GM23338 (cell line): ENCODE results near the gene TMTC4. TPM values are rescaled to one million over a fixed set of nuclear protein-coding genes. Genes with fewer than 3 reads are reported as not detected.

Experiments
- ATAC-seq: fragments of 200-7000 bp; cut with Tn5 transposase; 3 replicates; pipeline ENCODE4 v1.9.1; 2020
- DNase-seq: peaks from one replicate; pipeline ENCODE4 v3.0.0-alpha.2; 2015; ENCODE audit warnings: low spot score
- H2AFZ ChIP-seq: fragments of 200-600 bp; sonication (generic); 2 replicates; pipeline ENCODE4 v1.8.0; 2016; ENCODE audit warnings: antibody characterized with exemption, mild to moderate bottlenecking, moderate library complexity
- H3F3A ChIP-seq: fragments of 200-600 bp; sonication (generic); replicated peaks from 2 replicates; pipeline ENCODE4 v1.8.0; 2017; ENCODE audit warnings: antibody characterized with exemption, mixed run types, low read depth
- H3K27ac ChIP-seq: fragments of 200-600 bp; sonication (generic); 2 replicates; pipeline ENCODE4 v1.6.1; 2016; ENCODE audit warnings: low read depth
- H3K27me3 ChIP-seq: fragments of 200-600 bp; sonication (generic); 2 replicates; pipeline ENCODE4 v1.8.0; 2016; ENCODE audit warnings: mild to moderate bottlenecking, mixed run types, moderate library complexity; ENCODE audit not compliant: insufficient read depth
- H3K36me3 ChIP-seq: fragments of 200-600 bp; sonication (generic); 2 replicates; pipeline ENCODE4 v1.8.0; 2016; ENCODE audit warnings: mild to moderate bottlenecking; ENCODE audit not compliant: insufficient read depth
- H3K4me1 ChIP-seq: fragments of 200-600 bp; sonication (generic); 2 replicates; pipeline ENCODE4 v1.8.0; 2016; ENCODE audit warnings: mild to moderate bottlenecking, moderate library complexity; ENCODE audit not compliant: insufficient read depth
- H3K4me2 ChIP-seq: fragments of 200-600 bp; sonication (generic); 2 replicates; pipeline ENCODE4 v1.7.1; 2017; ENCODE audit warnings: mixed run types
- H3K4me3 ChIP-seq: fragments of 200-600 bp; sonication (generic); 2 replicates; pipeline ENCODE4 v1.6.1; 2016; ENCODE audit warnings: mixed run types
- H3K79me2 ChIP-seq: fragments of 200-600 bp; sonication (generic); replicated peaks from 2 replicates; pipeline ENCODE4 v1.8.0; 2017; ENCODE audit warnings: mild to moderate bottlenecking; ENCODE audit not compliant: insufficient read depth
- H3K9me2 ChIP-seq: fragments of 200-600 bp; sonication (generic); 2 replicates; pipeline ENCODE4 v1.8.0; 2017; ENCODE audit not compliant: insufficient read depth
- H4K20me1 ChIP-seq: fragments of 200-600 bp; sonication (generic); replicated peaks from 2 replicates; pipeline ENCODE4 v1.8.0; 2017; ENCODE audit warnings: mild to moderate bottlenecking; ENCODE audit not compliant: insufficient read depth
- H3K27ac Mint-ChIP-seq: 2 replicates; pipeline ENCODE4 v1.8.0; 2020; ENCODE audit warnings: inconsistent platforms, mild to moderate bottlenecking, moderate library complexity, mixed read lengths
- H3K27me3 Mint-ChIP-seq: 3 replicates; pipeline ENCODE4 v1.8.0; 2022; ENCODE audit warnings: low read depth, mild to moderate bottlenecking, moderate library complexity, mixed read lengths, inconsistent platforms; ENCODE audit not compliant: insufficient read depth, poor library complexity
- H3K36me3 Mint-ChIP-seq: 3 replicates; pipeline ENCODE4 v1.8.0; 2021; ENCODE audit warnings: low read depth, mild to moderate bottlenecking, inconsistent platforms, moderate library complexity, mixed read lengths
- H3K4me1 Mint-ChIP-seq: 3 replicates; pipeline ENCODE4 v1.8.0; 2020; ENCODE audit warnings: mild to moderate bottlenecking, inconsistent platforms, mixed read lengths
- H3K4me3 Mint-ChIP-seq: 3 replicates; pipeline ENCODE4 v1.8.0; 2021; ENCODE audit warnings: moderate library complexity, mild to moderate bottlenecking, inconsistent platforms, mixed read lengths
- H3K9me3 Mint-ChIP-seq: 3 replicates; pipeline ENCODE4 v1.8.0; 2020; ENCODE audit warnings: moderate library complexity, mild to moderate bottlenecking, inconsistent platforms, mixed read lengths
- CREB1 ChIP-seq: fragments of 250-450 bp; sonication (Bioruptor Pico); IDR thresholded peaks from 2 replicates; pipeline ENCODE4 v1.5.0; 2020; ENCODE audit warnings: low read depth, mild to moderate bottlenecking, moderate library complexity
- EZH2 ChIP-seq: fragments of 200-600 bp; sonication (generic); IDR thresholded peaks from one replicate; pipeline ENCODE4 v1.8.0; 2017; ENCODE audit warnings: antibody characterized with exemption, mild to moderate bottlenecking, low read depth; ENCODE audit not compliant: unreplicated experiment
- EZH2phosphoT487 ChIP-seq: fragments of 200-600 bp; sonication (generic); IDR thresholded peaks from one replicate; pipeline ENCODE4 v1.8.1; 2018; ENCODE audit warnings: antibody characterized with exemption; ENCODE audit not compliant: unreplicated experiment
- JUNB ChIP-seq: IDR thresholded peaks from one replicate; pipeline ENCODE4 v1.6.1; 2016; ENCODE audit warnings: antibody characterized with exemption; ENCODE audit not compliant: unreplicated experiment
- NANOG ChIP-seq: IDR thresholded peaks from 2 replicates; pipeline ENCODE4 v1.6.1; 2016; ENCODE audit warnings: antibody characterized with exemption, borderline replicate concordance
- POLR2AphosphoS5 ChIP-seq: IDR thresholded peaks from 2 replicates; pipeline ENCODE4 v1.6.1; 2016; ENCODE audit warnings: antibody characterized with exemption, low read depth
- STAT1 ChIP-seq: IDR thresholded peaks from one replicate; pipeline ENCODE4 v1.6.1; 2016; ENCODE audit warnings: antibody characterized with exemption; ENCODE audit not compliant: unreplicated experiment
- ZNF114 ChIP-seq: fragments of 250-450 bp; sonication (Bioruptor Pico); IDR thresholded peaks from 2 replicates; pipeline ENCODE4 v1.5.0; 2020; ENCODE audit warnings: mild to moderate bottlenecking, moderate library complexity
- ZNF331 ChIP-seq: fragments of 250-450 bp; sonication (Bioruptor Pico); IDR thresholded peaks from 2 replicates; pipeline ENCODE4 v1.5.0; 2020; ENCODE audit warnings: low read depth, mild to moderate bottlenecking, moderate library complexity
- polyA plus RNA-seq: library from polyadenylated mRNA; unstranded; fragments of >200 nt; fragmentation: Nextera tagmentation; extraction: Ambion mirVana; gene quantifications from 2 replicates; pipeline ENCODE4 v1.2.1, GENCODE V29; 2016
- total RNA-seq: library from RNA; depleted of rRNA; stranded (reverse); fragments of >200 nt; shearing (Covaris generic); gene quantifications from 2 replicates; pipeline ENCODE4 v1.2.3, GENCODE V29; 2014
- TF ChIP-seq, protein P1 (sequence below): fragments of 250-450 bp; sonication (Bioruptor Pico); IDR thresholded peaks from 2 replicates; pipeline ENCODE4 v1.5.0; 2020; ENCODE audit warnings: mild to moderate bottlenecking, moderate library complexity
- TF ChIP-seq, protein P2 (sequence below): IDR thresholded peaks from one replicate; pipeline ENCODE4 v1.6.1; 2018; ENCODE audit warnings: antibody characterized with exemption; ENCODE audit not compliant: unreplicated experiment
- TF ChIP-seq, protein P3 (sequence below): IDR thresholded peaks from 2 replicates; pipeline ENCODE4 v1.6.1; 2016; ENCODE audit warnings: antibody characterized with exemption
- TF ChIP-seq, protein P4 (sequence below), 2 experiments: fragments of 200-600 bp in 1 of 2; sonication (generic) in 1 of 2; conservative IDR thresholded peaks; 2 replicates each; pipeline versions ENCODE4 v1.5.1 to v1.6.1; 2016 to 2017; ENCODE audit warnings: antibody characterized with exemption in 2 of 2, low read depth in 2 of 2, mild to moderate bottlenecking in 2 of 2, moderate library complexity in 1 of 2

TMTC4 gene
- total and polyA plus RNA-seq, 2 experiments from 2014 or later = 21.9 to 50.0 TPM

DNA sequence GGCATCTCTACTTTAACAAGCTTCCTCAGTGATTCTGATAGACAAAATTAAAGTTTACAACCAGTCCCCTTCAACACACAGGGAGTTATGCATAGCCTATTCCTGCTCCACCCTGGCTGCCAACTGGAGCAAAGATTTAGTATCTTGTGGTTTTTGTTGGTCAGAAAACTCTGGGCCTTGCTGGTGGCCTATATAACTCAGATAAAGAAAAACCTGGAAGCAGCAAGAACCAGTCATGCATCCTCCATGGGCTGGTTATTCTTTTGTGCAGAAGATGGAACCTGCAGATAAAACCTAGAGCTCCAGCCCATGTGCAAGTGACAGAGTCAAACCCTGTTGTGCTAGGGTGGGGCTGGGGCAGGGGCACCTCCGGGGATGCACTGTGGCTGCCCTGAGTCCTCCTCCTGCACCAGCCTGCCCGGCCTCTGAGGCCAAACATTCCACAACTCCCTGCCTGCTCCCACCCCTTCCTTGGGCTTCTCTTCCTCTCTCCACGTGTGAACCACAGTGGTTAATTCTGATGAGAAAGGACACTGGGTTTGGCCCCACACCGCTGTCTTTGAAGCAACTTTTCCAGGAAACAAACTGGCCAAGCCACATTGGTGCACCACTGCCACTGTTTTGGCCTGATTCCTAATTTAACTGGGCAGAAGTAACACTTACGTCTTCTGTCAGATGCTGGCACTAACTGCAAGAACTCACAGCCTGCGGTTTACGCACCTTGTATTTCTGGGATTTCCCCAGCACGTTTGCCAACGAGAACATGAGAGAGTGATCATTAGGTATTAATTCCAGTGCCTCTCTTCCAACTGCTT lies 62.7 kb downstream of the TMTC4 start:
- Histone ChIP-seq H2AFZ (no peak overlapping the region), H3K4me1 (no peaks in the 10 kb centered on the region), H3K9me2 (no peaks in the 10 kb centered on the region), H3K36me3 (no peaks in the 10 kb centered on the region; the same call in 1 of the 2 replicates), H3K4me3 (no peak overlapping the region), H4K20me1 (no peaks in the 10 kb centered on the region), H3K4me2 (no peak overlapping the region), H3K27ac (peak overlapping the region; percentile 45; the same call in 1 of the 2 replicates), H3K27me3 (no peaks in the 10 kb centered on the region), H3K79me2 (no peaks in the 10 kb centered on the region), H3F3A (no peaks in the 10 kb centered on the region; the same call in 1 of the 2 replicates)
- TF ChIP-seq JUNB = no peak
- TF ChIP-seq, protein P1, sequence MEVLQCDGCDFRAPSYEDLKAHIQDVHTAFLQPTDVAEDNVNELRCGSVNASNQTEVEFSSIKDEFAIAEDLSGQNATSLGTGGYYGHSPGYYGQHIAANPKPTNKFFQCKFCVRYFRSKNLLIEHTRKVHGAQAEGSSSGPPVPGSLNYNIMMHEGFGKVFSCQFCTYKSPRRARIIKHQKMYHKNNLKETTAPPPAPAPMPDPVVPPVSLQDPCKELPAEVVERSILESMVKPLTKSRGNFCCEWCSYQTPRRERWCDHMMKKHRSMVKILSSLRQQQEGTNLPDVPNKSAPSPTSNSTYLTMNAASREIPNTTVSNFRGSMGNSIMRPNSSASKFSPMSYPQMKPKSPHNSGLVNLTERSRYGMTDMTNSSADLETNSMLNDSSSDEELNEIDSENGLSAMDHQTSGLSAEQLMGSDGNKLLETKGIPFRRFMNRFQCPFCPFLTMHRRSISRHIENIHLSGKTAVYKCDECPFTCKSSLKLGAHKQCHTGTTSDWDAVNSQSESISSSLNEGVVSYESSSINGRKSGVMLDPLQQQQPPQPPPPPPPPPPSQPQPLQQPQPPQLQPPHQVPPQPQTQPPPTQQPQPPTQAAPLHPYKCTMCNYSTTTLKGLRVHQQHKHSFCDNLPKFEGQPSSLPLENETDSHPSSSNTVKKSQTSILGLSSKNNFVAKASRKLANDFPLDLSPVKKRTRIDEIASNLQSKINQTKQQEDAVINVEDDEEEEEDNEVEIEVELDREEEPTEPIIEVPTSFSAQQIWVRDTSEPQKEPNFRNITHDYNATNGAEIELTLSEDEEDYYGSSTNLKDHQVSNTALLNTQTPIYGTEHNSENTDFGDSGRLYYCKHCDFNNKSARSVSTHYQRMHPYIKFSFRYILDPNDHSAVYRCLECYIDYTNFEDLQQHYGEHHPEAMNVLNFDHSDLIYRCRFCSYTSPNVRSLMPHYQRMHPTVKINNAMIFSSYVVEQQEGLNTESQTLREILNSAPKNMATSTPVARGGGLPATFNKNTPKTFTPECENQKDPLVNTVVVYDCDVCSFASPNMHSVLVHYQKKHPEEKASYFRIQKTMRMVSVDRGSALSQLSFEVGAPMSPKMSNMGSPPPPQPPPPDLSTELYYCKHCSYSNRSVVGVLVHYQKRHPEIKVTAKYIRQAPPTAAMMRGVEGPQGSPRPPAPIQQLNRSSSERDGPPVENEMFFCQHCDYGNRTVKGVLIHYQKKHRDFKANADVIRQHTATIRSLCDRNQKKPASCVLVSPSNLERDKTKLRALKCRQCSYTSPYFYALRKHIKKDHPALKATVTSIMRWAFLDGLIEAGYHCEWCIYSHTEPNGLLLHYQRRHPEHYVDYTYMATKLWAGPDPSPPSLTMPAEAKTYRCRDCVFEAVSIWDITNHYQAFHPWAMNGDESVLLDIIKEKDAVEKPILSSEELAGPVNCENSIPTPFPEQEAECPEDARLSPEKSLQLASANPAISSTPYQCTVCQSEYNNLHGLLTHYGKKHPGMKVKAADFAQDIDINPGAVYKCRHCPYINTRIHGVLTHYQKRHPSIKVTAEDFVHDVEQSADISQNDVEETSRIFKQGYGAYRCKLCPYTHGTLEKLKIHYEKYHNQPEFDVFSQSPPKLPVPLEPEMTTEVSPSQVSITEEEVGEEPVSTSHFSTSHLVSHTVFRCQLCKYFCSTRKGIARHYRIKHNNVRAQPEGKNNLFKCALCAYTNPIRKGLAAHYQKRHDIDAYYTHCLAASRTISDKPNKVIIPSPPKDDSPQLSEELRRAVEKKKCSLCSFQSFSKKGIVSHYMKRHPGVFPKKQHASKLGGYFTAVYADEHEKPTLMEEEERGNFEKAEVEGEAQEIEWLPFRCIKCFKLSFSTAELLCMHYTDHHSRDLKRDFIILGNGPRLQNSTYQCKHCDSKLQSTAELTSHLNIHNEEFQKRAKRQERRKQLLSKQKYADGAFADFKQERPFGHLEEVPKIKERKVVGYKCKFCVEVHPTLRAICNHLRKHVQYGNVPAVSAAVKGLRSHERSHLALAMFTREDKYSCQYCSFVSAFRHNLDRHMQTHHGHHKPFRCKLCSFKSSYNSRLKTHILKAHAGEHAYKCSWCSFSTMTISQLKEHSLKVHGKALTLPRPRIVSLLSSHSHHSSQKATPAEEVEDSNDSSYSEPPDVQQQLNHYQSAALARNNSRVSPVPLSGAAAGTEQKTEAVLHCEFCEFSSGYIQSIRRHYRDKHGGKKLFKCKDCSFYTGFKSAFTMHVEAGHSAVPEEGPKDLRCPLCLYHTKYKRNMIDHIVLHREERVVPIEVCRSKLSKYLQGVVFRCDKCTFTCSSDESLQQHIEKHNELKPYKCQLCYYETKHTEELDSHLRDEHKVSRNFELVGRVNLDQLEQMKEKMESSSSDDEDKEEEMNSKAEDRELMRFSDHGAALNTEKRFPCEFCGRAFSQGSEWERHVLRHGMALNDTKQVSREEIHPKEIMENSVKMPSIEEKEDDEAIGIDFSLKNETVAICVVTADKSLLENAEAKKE = no peak
- TF ChIP-seq, protein P2, sequence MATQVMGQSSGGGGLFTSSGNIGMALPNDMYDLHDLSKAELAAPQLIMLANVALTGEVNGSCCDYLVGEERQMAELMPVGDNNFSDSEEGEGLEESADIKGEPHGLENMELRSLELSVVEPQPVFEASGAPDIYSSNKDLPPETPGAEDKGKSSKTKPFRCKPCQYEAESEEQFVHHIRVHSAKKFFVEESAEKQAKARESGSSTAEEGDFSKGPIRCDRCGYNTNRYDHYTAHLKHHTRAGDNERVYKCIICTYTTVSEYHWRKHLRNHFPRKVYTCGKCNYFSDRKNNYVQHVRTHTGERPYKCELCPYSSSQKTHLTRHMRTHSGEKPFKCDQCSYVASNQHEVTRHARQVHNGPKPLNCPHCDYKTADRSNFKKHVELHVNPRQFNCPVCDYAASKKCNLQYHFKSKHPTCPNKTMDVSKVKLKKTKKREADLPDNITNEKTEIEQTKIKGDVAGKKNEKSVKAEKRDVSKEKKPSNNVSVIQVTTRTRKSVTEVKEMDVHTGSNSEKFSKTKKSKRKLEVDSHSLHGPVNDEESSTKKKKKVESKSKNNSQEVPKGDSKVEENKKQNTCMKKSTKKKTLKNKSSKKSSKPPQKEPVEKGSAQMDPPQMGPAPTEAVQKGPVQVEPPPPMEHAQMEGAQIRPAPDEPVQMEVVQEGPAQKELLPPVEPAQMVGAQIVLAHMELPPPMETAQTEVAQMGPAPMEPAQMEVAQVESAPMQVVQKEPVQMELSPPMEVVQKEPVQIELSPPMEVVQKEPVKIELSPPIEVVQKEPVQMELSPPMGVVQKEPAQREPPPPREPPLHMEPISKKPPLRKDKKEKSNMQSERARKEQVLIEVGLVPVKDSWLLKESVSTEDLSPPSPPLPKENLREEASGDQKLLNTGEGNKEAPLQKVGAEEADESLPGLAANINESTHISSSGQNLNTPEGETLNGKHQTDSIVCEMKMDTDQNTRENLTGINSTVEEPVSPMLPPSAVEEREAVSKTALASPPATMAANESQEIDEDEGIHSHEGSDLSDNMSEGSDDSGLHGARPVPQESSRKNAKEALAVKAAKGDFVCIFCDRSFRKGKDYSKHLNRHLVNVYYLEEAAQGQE = no peak
- no peak for TF ChIP-seq ZNF114
- no peak for TF ChIP-seq CREB1 (CRISPR knock-in tag)
- no peak for TF ChIP-seq EZH2
- no peak for TF ChIP-seq EZH2phosphoT487
- TF ChIP-seq ZNF331 = no peak
- TF ChIP-seq, protein P3, sequence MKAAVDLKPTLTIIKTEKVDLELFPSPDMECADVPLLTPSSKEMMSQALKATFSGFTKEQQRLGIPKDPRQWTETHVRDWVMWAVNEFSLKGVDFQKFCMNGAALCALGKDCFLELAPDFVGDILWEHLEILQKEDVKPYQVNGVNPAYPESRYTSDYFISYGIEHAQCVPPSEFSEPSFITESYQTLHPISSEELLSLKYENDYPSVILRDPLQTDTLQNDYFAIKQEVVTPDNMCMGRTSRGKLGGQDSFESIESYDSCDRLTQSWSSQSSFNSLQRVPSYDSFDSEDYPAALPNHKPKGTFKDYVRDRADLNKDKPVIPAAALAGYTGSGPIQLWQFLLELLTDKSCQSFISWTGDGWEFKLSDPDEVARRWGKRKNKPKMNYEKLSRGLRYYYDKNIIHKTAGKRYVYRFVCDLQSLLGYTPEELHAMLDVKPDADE = no peak
- TF ChIP-seq NANOG = no peak
- TF ChIP-seq POLR2AphosphoS5 = no peak
- no peak for TF ChIP-seq STAT1
- TF ChIP-seq, protein P4, sequence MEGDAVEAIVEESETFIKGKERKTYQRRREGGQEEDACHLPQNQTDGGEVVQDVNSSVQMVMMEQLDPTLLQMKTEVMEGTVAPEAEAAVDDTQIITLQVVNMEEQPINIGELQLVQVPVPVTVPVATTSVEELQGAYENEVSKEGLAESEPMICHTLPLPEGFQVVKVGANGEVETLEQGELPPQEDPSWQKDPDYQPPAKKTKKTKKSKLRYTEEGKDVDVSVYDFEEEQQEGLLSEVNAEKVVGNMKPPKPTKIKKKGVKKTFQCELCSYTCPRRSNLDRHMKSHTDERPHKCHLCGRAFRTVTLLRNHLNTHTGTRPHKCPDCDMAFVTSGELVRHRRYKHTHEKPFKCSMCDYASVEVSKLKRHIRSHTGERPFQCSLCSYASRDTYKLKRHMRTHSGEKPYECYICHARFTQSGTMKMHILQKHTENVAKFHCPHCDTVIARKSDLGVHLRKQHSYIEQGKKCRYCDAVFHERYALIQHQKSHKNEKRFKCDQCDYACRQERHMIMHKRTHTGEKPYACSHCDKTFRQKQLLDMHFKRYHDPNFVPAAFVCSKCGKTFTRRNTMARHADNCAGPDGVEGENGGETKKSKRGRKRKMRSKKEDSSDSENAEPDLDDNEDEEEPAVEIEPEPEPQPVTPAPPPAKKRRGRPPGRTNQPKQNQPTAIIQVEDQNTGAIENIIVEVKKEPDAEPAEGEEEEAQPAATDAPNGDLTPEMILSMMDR (conservative IDR thresholded peaks at IDR 0.05; ENCODE audit: low read depth in 2 of 2) = no peak
- Mint-ChIP-seq H3K9me3 (peaks cover 5% of the 10 kb centered on the region), H3K4me1 (peaks cover 8% of the 10 kb centered on the region; the same call in 2 of the 3 replicates), H3K27me3 (peaks cover 2% of the 10 kb centered on the region), H3K36me3 (peaks cover 15% of the 10 kb centered on the region), H3K27ac (peak overlapping the region; percentile 66; the same call in 1 of the 2 replicates), H3K4me3 (no peak overlapping the region)
- no peak for DNase-seq
- no peak for ATAC-seq
